Neural cell (in vitro differentiated cells): Measurements from ENCODE around the gene IL9. TPM values are rescaled to one million over a fixed set of nuclear protein-coding genes. Genes with fewer than 3 reads are reported as not detected.

Experiments used
- H2AFZ ChIP-seq: fragments of 200-600, 300-800 bp; sonication (generic), shearing (Covaris generic); 2 replicates; pipeline ENCODE4 v1.6.0; 2014; ENCODE audit warnings: low read depth, mild to moderate bottlenecking, antibody characterized with exemption, low read length, moderate library complexity
- H3F3A ChIP-seq: fragments of 200-600 bp; shearing (Covaris generic); 2 replicates; pipeline ENCODE4 v1.6.1; 2016; ENCODE audit warnings: mild to moderate bottlenecking, moderate library complexity, mixed read lengths, antibody characterized with exemption, low read length; ENCODE audit not compliant: insufficient read depth, poor library complexity, severe bottlenecking
- H3K27ac ChIP-seq: fragments of 200-600, 300-800 bp; sonication (generic), shearing (Covaris generic); 2 replicates; pipeline ENCODE4 v1.5.1; 2014; ENCODE audit warnings: mild to moderate bottlenecking, low read length, moderate library complexity
- H3K27me3 ChIP-seq: fragments of 300-800, 200-600 bp; sonication (generic), shearing (Covaris generic); 2 replicates; pipeline ENCODE4 v1.6.0; 2014; ENCODE audit warnings: mild to moderate bottlenecking, low read depth, low read length, moderate library complexity; ENCODE audit not compliant: insufficient read depth
- H3K36me3 ChIP-seq: fragments of 300-800, 200-600 bp; sonication (generic), shearing (Covaris generic); 2 replicates; pipeline ENCODE4 v1.5.1; 2014; ENCODE audit warnings: mild to moderate bottlenecking, antibody characterized with exemption, low read length, moderate library complexity; ENCODE audit not compliant: insufficient read depth
- H3K4me2 ChIP-seq: fragments of 300-800, 200-600 bp; sonication (generic), shearing (Covaris generic); 2 replicates; pipeline ENCODE4 v1.6.0; 2014; ENCODE audit warnings: mild to moderate bottlenecking, low read length
- H3K4me3 ChIP-seq: fragments of 300-800, 200-600 bp; sonication (generic), shearing (Covaris generic); 2 replicates; pipeline ENCODE4 v1.5.1; 2014; ENCODE audit warnings: mild to moderate bottlenecking, low read length, moderate library complexity
- H3K79me2 ChIP-seq: fragments of 200-600 bp; shearing (Covaris generic); replicated peaks from 2 replicates; pipeline ENCODE4 v1.6.0; 2014; ENCODE audit warnings: mild to moderate bottlenecking, low read length, moderate library complexity; ENCODE audit not compliant: insufficient read depth
- H3K9ac ChIP-seq: fragments of 300-800, 200-600 bp; sonication (generic), shearing (Covaris generic); 2 replicates; pipeline ENCODE4 v1.6.1; 2016; ENCODE audit warnings: mild to moderate bottlenecking, low read length, mixed read lengths
- H3K9me2 ChIP-seq: fragments of 200-600 bp; shearing (Covaris generic); 2 replicates; pipeline ENCODE4 v1.6.1; 2016; ENCODE audit warnings: mild to moderate bottlenecking, low read length, mixed read lengths; ENCODE audit not compliant: insufficient read depth
- H3K9me3 ChIP-seq: fragments of 200-600, 300-800 bp; sonication (generic), shearing (Covaris generic); 2 replicates; pipeline ENCODE4 v1.6.1; 2016; ENCODE audit warnings: mild to moderate bottlenecking, mixed run types, low read length, moderate library complexity, mixed read lengths
- H4K20me1 ChIP-seq: fragments of 200-600 bp; shearing (Covaris generic); 2 replicates; pipeline ENCODE4 v1.6.1; 2016; ENCODE audit warnings: mild to moderate bottlenecking, mixed run types; ENCODE audit not compliant: insufficient read depth
- CTCF ChIP-seq: fragments of 450-650 bp; IDR thresholded peaks from 2 replicates; pipeline ENCODE4 v1.5.1; 2014; ENCODE audit warnings: antibody characterized with exemption, mild to moderate bottlenecking, moderate library complexity; ENCODE audit not compliant: poor library complexity, severe bottlenecking
- EP300 ChIP-seq: fragments of 450-650 bp; conservative IDR thresholded peaks from 2 replicates; pipeline ENCODE4 v1.6.1; 2014; ENCODE audit warnings: antibody characterized with exemption, mild to moderate bottlenecking, moderate library complexity; ENCODE audit not compliant: poor library complexity, severe bottlenecking
- EZH2 ChIP-seq: fragments of 200-600, 300-800 bp; shearing (Covaris generic), sonication (generic); IDR thresholded peaks from 2 replicates; pipeline ENCODE4 v1.6.1; 2014; ENCODE audit warnings: antibody characterized with exemption, low read length, borderline replicate concordance, mild to moderate bottlenecking; ENCODE audit not compliant: insufficient read depth, poor library complexity, severe bottlenecking
- MXI1 ChIP-seq: fragments of 450-650 bp; conservative IDR thresholded peaks from 2 replicates; pipeline ENCODE4 v1.6.1; 2014; ENCODE audit warnings: antibody characterized with exemption, mild to moderate bottlenecking; ENCODE audit not compliant: poor library complexity, severe bottlenecking
- POLR2AphosphoS5 ChIP-seq: IDR thresholded peaks from 2 replicates; pipeline ENCODE4 v1.6.1; 2012
- RAD21 ChIP-seq: fragments of 450-650 bp; conservative IDR thresholded peaks from 2 replicates; pipeline ENCODE4 v1.6.1; 2014; ENCODE audit warnings: antibody characterized with exemption, mild to moderate bottlenecking, moderate library complexity
- REST ChIP-seq: IDR thresholded peaks from 2 replicates; pipeline ENCODE4 v1.6.1; 2012; ENCODE audit warnings: borderline replicate concordance
- SMC3 ChIP-seq: fragments of 450-650 bp; conservative IDR thresholded peaks from 2 replicates; pipeline ENCODE4 v1.6.1; 2014; ENCODE audit warnings: antibody characterized with exemption, mild to moderate bottlenecking, moderate library complexity; ENCODE audit not compliant: poor library complexity
- TAF1 ChIP-seq: IDR thresholded peaks from 2 replicates; pipeline ENCODE4 v1.6.1; 2012; ENCODE audit warnings: low read depth
- polyA plus RNA-seq: library from polyadenylated mRNA; depleted of rRNA; stranded (reverse); fragments of >200 nt; gene quantifications from 2 replicates; pipeline ENCODE4 v1.2.3, GENCODE V29; 2014

IL9 gene
- polyA plus RNA-seq, 1 donor from 2014 or later = not detected

- H3K27ac ChIP-seq = no peak overlapping the region
- H2AFZ ChIP-seq = no peak overlapping the region
- H3F3A ChIP-seq = no peaks in the 10 kb centered on the region
- TF ChIP-seq SMC3 (no peak), EP300 (no peak), REST (no peak), MXI1 (no peak), RAD21 (no peak), CTCF (no peak), TAF1 (no peak), POLR2AphosphoS5 (no peak), EZH2 (no peak)
- H3K27me3 ChIP-seq = no peaks in the 10 kb centered on the region
- no peaks in the 10 kb centered on the region for H4K20me1 ChIP-seq
- H3K4me3 ChIP-seq = no peak overlapping the region
- H3K4me2 ChIP-seq = no peak overlapping the region
- H3K9me2 ChIP-seq = no peaks in the 10 kb centered on the region
- no peaks in the 10 kb centered on the region for H3K36me3 ChIP-seq
- H3K79me2 ChIP-seq = no peaks in the 10 kb centered on the region
- no peak overlapping the region for H3K9ac ChIP-seq
- H3K9me3 ChIP-seq = no peaks in the 10 kb centered on the region
Observed at GRCh38 chr5:135915466-135916001, 19.9 kb upstream of the IL9 start.

GRCh38 chr5:135913713-135914626 lies 18.3 kb upstream of the IL9 start:
- Histone ChIP-seq H3K27me3 (no peaks in the 10 kb centered on the region), H3K9me2 (no peaks in the 10 kb centered on the region), H4K20me1 (no peaks in the 10 kb centered on the region), H3K4me2 (no peak overlapping the region), H3K79me2 (no peaks in the 10 kb centered on the region), H2AFZ (no peak overlapping the region), H3K9ac (no peak overlapping the region), H3K9me3 (no peaks in the 10 kb centered on the region), H3F3A (no peaks in the 10 kb centered on the region), H3K36me3 (no peaks in the 10 kb centered on the region), H3K27ac (no peak overlapping the region), H3K4me3 (no peak overlapping the region)
- TF ChIP-seq REST = no peak
- no peak for TF ChIP-seq EP300
- TF ChIP-seq SMC3 = no peak
- no peak for TF ChIP-seq POLR2AphosphoS5
- no peak for TF ChIP-seq TAF1
- no peak for TF ChIP-seq EZH2
- TF ChIP-seq CTCF = no peak
- no peak for TF ChIP-seq RAD21
- TF ChIP-seq MXI1 = no peak
